Activated B cell treated with CpG ODN at 0.5 μM for 24 hours (primary cell): ENCODE results near the gene POLR3A. TPM values are rescaled to one million over a fixed set of nuclear protein-coding genes. Genes with fewer than 3 reads are reported as not detected.

Experiments
- ATAC-seq: fragments of 200-7000 bp; cut with Tn5 transposase; one replicate; pipeline ENCODE4 v1.10.0; 2021; ENCODE audit warnings: low read depth, mild to moderate bottlenecking, moderate library complexity
- CTCF ChIA-PET: fragments of 350-600 bp; sonication (Branson Sonifier 250); formaldehyde crosslinking; loops from one replicate; lab custom pipeline; 2021; ENCODE audit warnings: antibody characterized with exemption; lab: Charles Lee
- POLR2A ChIA-PET: fragments of 350-600 bp; sonication (Branson Sonifier 250); formaldehyde crosslinking; loops from one replicate; lab custom pipeline; 2021; ENCODE audit warnings: antibody characterized with exemption; lab: Charles Lee
- DNase-seq: peaks from one replicate; pipeline ENCODE4 v3.0.0; 2022
- H3K27ac Mint-ChIP-seq: one replicate; pipeline ENCODE4 v1.8.0; 2020; ENCODE audit warnings: mixed read lengths
- H3K27me3 Mint-ChIP-seq: one replicate; pipeline ENCODE4 v1.8.0; 2021; ENCODE audit warnings: mixed read lengths
- H3K36me3 Mint-ChIP-seq: one replicate; pipeline ENCODE4 v1.8.0; 2021; ENCODE audit warnings: low read depth, mixed read lengths
- H3K4me1 Mint-ChIP-seq: one replicate; pipeline ENCODE4 v1.8.0; 2021; ENCODE audit warnings: mixed read lengths
- H3K4me3 Mint-ChIP-seq: one replicate; pipeline ENCODE4 v1.8.0; 2020; ENCODE audit warnings: mild to moderate bottlenecking, mixed read lengths
- H3K9me3 Mint-ChIP-seq: one replicate; pipeline ENCODE4 v1.8.0; 2020; ENCODE audit warnings: mixed read lengths
- intact Hi-C: fragments of 100-400 bp; cut with micrococcal nuclease; formaldehyde crosslinking; loops from one replicate; pipeline ENCODE4 v1.15.1; 2024
- total RNA-seq: library from RNA; stranded (reverse); gene quantifications from 2 replicates; pipeline ENCODE4 v1.2.3, GENCODE V29; 2022
- TF ChIP-seq, protein P1 (sequence below): fragments of 200-600 bp; IDR thresholded peaks from one replicate; pipeline ENCODE4 v1.8.0; 2022; ENCODE audit warnings: antibody characterized with exemption, mild to moderate bottlenecking

Gene POLR3A
- total RNA-seq, 1 donor from 2014 or later = 20.3 TPM

- no peak overlapping the region for H3K27ac Mint-ChIP-seq
- H3K4me3 Mint-ChIP-seq = no peak overlapping the region
- ATAC-seq (no peak), DNase-seq (no peak)
- H3K9me3 Mint-ChIP-seq = peaks cover 8% of the 10 kb centered on the region
- CTCF ChIA-PET = no interaction called here
- H3K27me3 Mint-ChIP-seq = peaks cover 4% of the 10 kb centered on the region
- POLR2A ChIA-PET = no interaction called here
- H3K36me3 Mint-ChIP-seq = no peaks in the 10 kb centered on the region
- intact Hi-C loops = no loop called here
- TF ChIP-seq, protein P1, sequence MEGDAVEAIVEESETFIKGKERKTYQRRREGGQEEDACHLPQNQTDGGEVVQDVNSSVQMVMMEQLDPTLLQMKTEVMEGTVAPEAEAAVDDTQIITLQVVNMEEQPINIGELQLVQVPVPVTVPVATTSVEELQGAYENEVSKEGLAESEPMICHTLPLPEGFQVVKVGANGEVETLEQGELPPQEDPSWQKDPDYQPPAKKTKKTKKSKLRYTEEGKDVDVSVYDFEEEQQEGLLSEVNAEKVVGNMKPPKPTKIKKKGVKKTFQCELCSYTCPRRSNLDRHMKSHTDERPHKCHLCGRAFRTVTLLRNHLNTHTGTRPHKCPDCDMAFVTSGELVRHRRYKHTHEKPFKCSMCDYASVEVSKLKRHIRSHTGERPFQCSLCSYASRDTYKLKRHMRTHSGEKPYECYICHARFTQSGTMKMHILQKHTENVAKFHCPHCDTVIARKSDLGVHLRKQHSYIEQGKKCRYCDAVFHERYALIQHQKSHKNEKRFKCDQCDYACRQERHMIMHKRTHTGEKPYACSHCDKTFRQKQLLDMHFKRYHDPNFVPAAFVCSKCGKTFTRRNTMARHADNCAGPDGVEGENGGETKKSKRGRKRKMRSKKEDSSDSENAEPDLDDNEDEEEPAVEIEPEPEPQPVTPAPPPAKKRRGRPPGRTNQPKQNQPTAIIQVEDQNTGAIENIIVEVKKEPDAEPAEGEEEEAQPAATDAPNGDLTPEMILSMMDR = no peak
- H3K4me1 Mint-ChIP-seq = peaks cover 6% of the 10 kb centered on the region
Measured at GRCh38 chr10:77967611-77968022, 61.7 kb downstream of the POLR3A start.

- H3K9me3 Mint-ChIP-seq = peaks cover 12% of the 10 kb centered on the region
- no peak for ATAC-seq
- TF ChIP-seq, protein P1 = no peak
- POLR2A ChIA-PET = no interaction called here
- H3K27ac Mint-ChIP-seq = no peak overlapping the region
- intact Hi-C loops = no loop called here
- H3K27me3 Mint-ChIP-seq = peaks cover 4% of the 10 kb centered on the region
- no peaks in the 10 kb centered on the region for H3K4me1 Mint-ChIP-seq
- H3K4me3 Mint-ChIP-seq = no peak overlapping the region
- no peaks in the 10 kb centered on the region for H3K36me3 Mint-ChIP-seq
- CTCF ChIA-PET = no interaction called here
- DNase-seq = no peak
Measured at GRCh38 chr10:77965294-77965693, 64.0 kb downstream of the POLR3A start.

GRCh38 chr10:77964811-77965210, 64.5 kb downstream of the POLR3A start:
- no peaks in the 10 kb centered on the region for H3K4me1 Mint-ChIP-seq
- ChIA-PET CTCF (no interaction called here), POLR2A (no interaction called here)
- H3K36me3 Mint-ChIP-seq = no peaks in the 10 kb centered on the region
- peaks cover 6% of the 10 kb centered on the region for H3K27me3 Mint-ChIP-seq
- no peak overlapping the region for H3K4me3 Mint-ChIP-seq
- TF ChIP-seq, protein P1 = no peak
- peaks cover 12% of the 10 kb centered on the region for H3K9me3 Mint-ChIP-seq
- ATAC-seq = no peak
- no peak for DNase-seq
- intact Hi-C loops = no loop called here
- H3K27ac Mint-ChIP-seq = no peak overlapping the region

GRCh38 chr10:77963901-77964300, 65.4 kb downstream of the POLR3A start:
- peaks cover 6% of the 10 kb centered on the region for H3K27me3 Mint-ChIP-seq
- H3K9me3 Mint-ChIP-seq = peaks cover 12% of the 10 kb centered on the region
- ChIA-PET POLR2A (no interaction called here), CTCF (no interaction called here)
- ATAC-seq (no peak), DNase-seq (no peak)
- H3K4me1 Mint-ChIP-seq = no peaks in the 10 kb centered on the region
- H3K27ac Mint-ChIP-seq = no peak overlapping the region
- no peaks in the 10 kb centered on the region for H3K36me3 Mint-ChIP-seq
- TF ChIP-seq, protein P1 = no peak
- intact Hi-C loops = no loop called here
- no peak overlapping the region for H3K4me3 Mint-ChIP-seq

GRCh38 chr10:77962350-77963146, 66.8 kb downstream of the POLR3A start:
- no peaks in the 10 kb centered on the region for H3K4me1 Mint-ChIP-seq
- DNase-seq (no peak), ATAC-seq (no peak)
- peaks cover 8% of the 10 kb centered on the region for H3K27me3 Mint-ChIP-seq
- CTCF ChIA-PET = no interaction called here
- peaks cover 12% of the 10 kb centered on the region for H3K9me3 Mint-ChIP-seq
- H3K36me3 Mint-ChIP-seq = no peaks in the 10 kb centered on the region
- H3K4me3 Mint-ChIP-seq = no peak overlapping the region
- H3K27ac Mint-ChIP-seq = no peak overlapping the region
- TF ChIP-seq, protein P1 = no peak
- intact Hi-C loops = no loop called here
- POLR2A ChIA-PET = no interaction called here
